Immature natural killer cell (primary cell): ENCODE results near the gene TXNDC8. TPM values are rescaled to one million over a fixed set of nuclear protein-coding genes. Genes with fewer than 3 reads are reported as not detected.
A peak's percentile ranks its signal among the peaks of the same experiment; 100 is the strongest.
"Not testable (repeated sequence)": the region's sequence is repeated elsewhere in the genome, so short reads cannot be mapped to it uniquely, and the experiment has no call there.

ENCODE experiments used
- DNase-seq, 3 donors: peaks; one replicate each; pipeline ENCODE4 v3.0.0; 2022; ENCODE audit warnings: mixed read lengths in 1 of 3
- H3K27ac Mint-ChIP-seq, 6 donors: one replicate each; pipeline ENCODE4 v1.8.0; 2020; ENCODE audit warnings: mixed read lengths in 6 of 6, mild to moderate bottlenecking in 5 of 6, inconsistent platforms in 4 of 6, moderate library complexity in 3 of 6
- H3K27me3 Mint-ChIP-seq, 3 donors: one replicate each; pipeline ENCODE4 v1.8.0; 2020 to 2021; ENCODE audit warnings: low read depth in 3 of 3, mild to moderate bottlenecking in 3 of 3, mixed read lengths in 3 of 3, moderate library complexity in 3 of 3, inconsistent platforms in 1 of 3
- H3K36me3 Mint-ChIP-seq, 3 donors: one replicate each; pipeline ENCODE4 v1.8.0; 2020; ENCODE audit warnings: mixed read lengths in 3 of 3, inconsistent platforms in 2 of 3, mild to moderate bottlenecking in 2 of 3
- H3K4me1 Mint-ChIP-seq, 2 donors: one replicate each; pipeline ENCODE4 v1.8.0; 2020; ENCODE audit warnings: inconsistent platforms in 2 of 2, mild to moderate bottlenecking in 2 of 2, mixed read lengths in 2 of 2, moderate library complexity in 1 of 2
- H3K4me3 Mint-ChIP-seq, 5 donors: one replicate each; pipeline ENCODE4 v1.8.0; 2020; ENCODE audit warnings: mild to moderate bottlenecking in 5 of 5, mixed read lengths in 5 of 5, inconsistent platforms in 3 of 5, moderate library complexity in 3 of 5
- H3K9me3 Mint-ChIP-seq, 6 donors: one replicate each; pipeline ENCODE4 v1.8.0; 2020; ENCODE audit warnings: mild to moderate bottlenecking in 6 of 6, mixed read lengths in 6 of 6, inconsistent platforms in 4 of 6, moderate library complexity in 3 of 6
- polyA plus RNA-seq, 3 donors: library from polyadenylated mRNA; unstranded; fragments of 300-500 nt; fragmentation: Illumina TruSeq; gene quantifications; one replicate each; pipeline ENCODE4 v1.2.3, GENCODE V29; 2021

TXNDC8 gene
- polyA plus RNA-seq, 3 donors from 2014 or later = not detected

GRCh38 chr9:110317911-110318310 lies 19.8 kb downstream of the TXNDC8 start:
- Mint-ChIP-seq H3K27ac (no peak overlapping the region), H3K27me3 (peaks cover 0 to 2% (median 1%) of the 10 kb centered on the region in 3 donors), H3K9me3 (no peaks in the 10 kb centered on the region), H3K36me3 (no peaks in the 10 kb centered on the region), H3K4me1 (peaks cover 7 to 15% of the 10 kb centered on the region in 2 donors), H3K4me3 (no peak overlapping the region)
- DNase-seq = no peak

- Mint-ChIP-seq H3K4me1 (peaks cover 7 to 15% of the 10 kb centered on the region in 2 donors), H3K27me3 (no peaks in the 10 kb centered on the region), H3K9me3 (no peaks in the 10 kb centered on the region), H3K36me3 (no peaks in the 10 kb centered on the region), H3K4me3 (peak overlapping the region; percentile 56 to 74 (median 67)), H3K27ac (peak overlapping the region in 4 of 6 donors; percentile 22 to 61 (median 41))
- DNase-seq = no peak
These were observed 21.2 kb downstream of the TXNDC8 start for GRCh38 chr9:110316261-110317075.

- not testable (repeated sequence) for H3K4me3 Mint-ChIP-seq
These were observed 25.7 kb downstream of the TXNDC8 start for GRCh38 chr9:110311978-110312377.

GRCh38 chr9:110309681-110310080 lies 28.0 kb downstream of the TXNDC8 start:
- Mint-ChIP-seq H3K9me3 (no peaks in the 10 kb centered on the region), H3K27me3 (peaks cover 0 to 6% (median 5%) of the 10 kb centered on the region in 3 donors), H3K36me3 (no peaks in the 10 kb centered on the region), H3K4me3 (no peak overlapping the region), H3K27ac (no peak overlapping the region), H3K4me1 (peaks cover 5 to 12% of the 10 kb centered on the region in 2 donors)
- DNase-seq = no peak

More at GRCh38 chr9:110311978-110312377, 25.7 kb downstream of the TXNDC8 start:
- not testable (repeated sequence) for H3K36me3 Mint-ChIP-seq, H3K27ac Mint-ChIP-seq, DNase-seq, H3K27me3 Mint-ChIP-seq, H3K9me3 Mint-ChIP-seq
- H3K4me1 Mint-ChIP-seq = peaks cover 12 to 23% of the 10 kb centered on the region in 2 donors

- DNase-seq = no peak
- peaks cover 5 to 12% of the 10 kb centered on the region in 2 donors for H3K4me1 Mint-ChIP-seq
- H3K4me3 Mint-ChIP-seq = no peak overlapping the region
- no peaks in the 10 kb centered on the region for H3K36me3 Mint-ChIP-seq
- peak overlapping the region in 1 of 6 donors; percentile 29 for H3K27ac Mint-ChIP-seq
- H3K9me3 Mint-ChIP-seq = no peaks in the 10 kb centered on the region
- H3K27me3 Mint-ChIP-seq = peaks cover 0 to 7% (median 6%) of the 10 kb centered on the region in 3 donors
These were observed 29.0 kb downstream of the TXNDC8 start for GRCh38 chr9:110308633-110309038.

GRCh38 chr9:110307191-110307590 lies 30.5 kb downstream of the TXNDC8 start:
- no peak for DNase-seq
- H3K4me3 Mint-ChIP-seq = no peak overlapping the region
- H3K9me3 Mint-ChIP-seq = no peaks in the 10 kb centered on the region
- no peaks in the 10 kb centered on the region for H3K36me3 Mint-ChIP-seq
- peaks cover 5 to 12% of the 10 kb centered on the region in 2 donors for H3K4me1 Mint-ChIP-seq
- no peak overlapping the region for H3K27ac Mint-ChIP-seq
- H3K27me3 Mint-ChIP-seq = peaks cover 2 to 8% (median 7%) of the 10 kb centered on the region in 3 donors

- no peaks in the 10 kb centered on the region for H3K36me3 Mint-ChIP-seq
- no peak overlapping the region for H3K4me3 Mint-ChIP-seq
- H3K9me3 Mint-ChIP-seq = no peaks in the 10 kb centered on the region
- H3K4me1 Mint-ChIP-seq = peaks cover 0 to 2% of the 10 kb centered on the region in 2 donors
- H3K27me3 Mint-ChIP-seq = peaks cover 2 to 9% (median 8%) of the 10 kb centered on the region in 3 donors
- no peak for DNase-seq
- H3K27ac Mint-ChIP-seq = no peak overlapping the region
These were observed 34.5 kb downstream of the TXNDC8 start for GRCh38 chr9:110303133-110303532.

- no peaks in the 10 kb centered on the region for H3K36me3 Mint-ChIP-seq
- peaks cover 2 to 10% (median 7%) of the 10 kb centered on the region in 3 donors for H3K27me3 Mint-ChIP-seq
- no peak overlapping the region for H3K27ac Mint-ChIP-seq
- H3K4me3 Mint-ChIP-seq = no peak overlapping the region
- no peaks in the 10 kb centered on the region for H3K9me3 Mint-ChIP-seq
- no peak for DNase-seq
- H3K4me1 Mint-ChIP-seq = no peaks in the 10 kb centered on the region
These were observed 39.5 kb downstream of the TXNDC8 start for GRCh38 chr9:110298043-110298605.

- H3K27ac Mint-ChIP-seq = no peak overlapping the region
- no peaks in the 10 kb centered on the region for H3K36me3 Mint-ChIP-seq
- no peak overlapping the region for H3K4me3 Mint-ChIP-seq
- no peak for DNase-seq
- H3K27me3 Mint-ChIP-seq = peaks cover 0 to 9% (median 6%) of the 10 kb centered on the region in 3 donors
- H3K9me3 Mint-ChIP-seq = no peaks in the 10 kb centered on the region
- no peaks in the 10 kb centered on the region for H3K4me1 Mint-ChIP-seq
These were observed 44.4 kb downstream of the TXNDC8 start for GRCh38 chr9:110293248-110293647.

GRCh38 chr9:110291921-110292557 lies 45.6 kb downstream of the TXNDC8 start:
- no peaks in the 10 kb centered on the region for H3K36me3 Mint-ChIP-seq
- H3K27me3 Mint-ChIP-seq = peaks cover 0 to 9% (median 6%) of the 10 kb centered on the region in 3 donors
- DNase-seq = no peak
- no peaks in the 10 kb centered on the region for H3K4me1 Mint-ChIP-seq
- H3K27ac Mint-ChIP-seq = no peak overlapping the region
- H3K4me3 Mint-ChIP-seq = no peak overlapping the region
- H3K9me3 Mint-ChIP-seq = no peaks in the 10 kb centered on the region

- H3K27me3 Mint-ChIP-seq = peaks cover 0 to 8% (median 4%) of the 10 kb centered on the region in 3 donors
- DNase-seq = no peak
- no peak overlapping the region for H3K4me3 Mint-ChIP-seq
- H3K36me3 Mint-ChIP-seq = no peaks in the 10 kb centered on the region
- H3K4me1 Mint-ChIP-seq = no peaks in the 10 kb centered on the region
- no peaks in the 10 kb centered on the region for H3K9me3 Mint-ChIP-seq
- no peak overlapping the region for H3K27ac Mint-ChIP-seq
These were observed 47.7 kb downstream of the TXNDC8 start for GRCh38 chr9:110290001-110290400.

- no peaks in the 10 kb centered on the region for H3K9me3 Mint-ChIP-seq
- no peaks in the 10 kb centered on the region for H3K4me1 Mint-ChIP-seq
- H3K4me3 Mint-ChIP-seq = no peak overlapping the region
- no peaks in the 10 kb centered on the region for H3K36me3 Mint-ChIP-seq
- no peak overlapping the region for H3K27ac Mint-ChIP-seq
- DNase-seq = no peak
- H3K27me3 Mint-ChIP-seq = peaks cover 0 to 5% (median 0%) of the 10 kb centered on the region in 3 donors
These were observed 49.2 kb downstream of the TXNDC8 start for GRCh38 chr9:110288503-110288902.

- H3K4me1 Mint-ChIP-seq = no peaks in the 10 kb centered on the region
- no peak overlapping the region for H3K4me3 Mint-ChIP-seq
- peaks cover 0 to 7% (median 0%) of the 10 kb centered on the region in 3 donors for H3K27me3 Mint-ChIP-seq
- H3K27ac Mint-ChIP-seq = no peak overlapping the region
- H3K36me3 Mint-ChIP-seq = no peaks in the 10 kb centered on the region
- no peaks in the 10 kb centered on the region for H3K9me3 Mint-ChIP-seq
- DNase-seq = no peak
These were observed 50.4 kb downstream of the TXNDC8 start for GRCh38 chr9:110287289-110287680.

GRCh38 chr9:110284211-110284844 lies 53.3 kb downstream of the TXNDC8 start:
- Mint-ChIP-seq H3K27ac (no peak overlapping the region), H3K9me3 (no peaks in the 10 kb centered on the region), H3K27me3 (peaks cover 0 to 7% (median 2%) of the 10 kb centered on the region in 3 donors), H3K4me1 (no peaks in the 10 kb centered on the region), H3K36me3 (no peaks in the 10 kb centered on the region), H3K4me3 (no peak overlapping the region)
- DNase-seq = no peak
